GM23338 (cell line): ENCODE data around the gene TPST1. TPM values are rescaled to one million over a fixed set of nuclear protein-coding genes. Genes with fewer than 3 reads are reported as not detected.

ENCODE experiments used
- ATAC-seq: fragments of 200-7000 bp; cut with Tn5 transposase; 3 replicates; pipeline ENCODE4 v1.9.1; 2020
- DNase-seq: peaks from one replicate; pipeline ENCODE4 v3.0.0-alpha.2; 2015; ENCODE audit warnings: low spot score
- H2AFZ ChIP-seq: fragments of 200-600 bp; sonication (generic); 2 replicates; pipeline ENCODE4 v1.8.0; 2016; ENCODE audit warnings: antibody characterized with exemption, mild to moderate bottlenecking, moderate library complexity
- H3F3A ChIP-seq: fragments of 200-600 bp; sonication (generic); replicated peaks from 2 replicates; pipeline ENCODE4 v1.8.0; 2017; ENCODE audit warnings: antibody characterized with exemption, mixed run types, low read depth
- H3K27ac ChIP-seq: fragments of 200-600 bp; sonication (generic); 2 replicates; pipeline ENCODE4 v1.6.1; 2016; ENCODE audit warnings: low read depth
- H3K27me3 ChIP-seq: fragments of 200-600 bp; sonication (generic); 2 replicates; pipeline ENCODE4 v1.8.0; 2016; ENCODE audit warnings: mild to moderate bottlenecking, mixed run types, moderate library complexity; ENCODE audit not compliant: insufficient read depth
- H3K36me3 ChIP-seq: fragments of 200-600 bp; sonication (generic); 2 replicates; pipeline ENCODE4 v1.8.0; 2016; ENCODE audit warnings: mild to moderate bottlenecking; ENCODE audit not compliant: insufficient read depth
- H3K4me1 ChIP-seq: fragments of 200-600 bp; sonication (generic); 2 replicates; pipeline ENCODE4 v1.8.0; 2016; ENCODE audit warnings: mild to moderate bottlenecking, moderate library complexity; ENCODE audit not compliant: insufficient read depth
- H3K4me2 ChIP-seq: fragments of 200-600 bp; sonication (generic); 2 replicates; pipeline ENCODE4 v1.7.1; 2017; ENCODE audit warnings: mixed run types
- H3K4me3 ChIP-seq: fragments of 200-600 bp; sonication (generic); 2 replicates; pipeline ENCODE4 v1.6.1; 2016; ENCODE audit warnings: mixed run types
- H3K79me2 ChIP-seq: fragments of 200-600 bp; sonication (generic); replicated peaks from 2 replicates; pipeline ENCODE4 v1.8.0; 2017; ENCODE audit warnings: mild to moderate bottlenecking; ENCODE audit not compliant: insufficient read depth
- H3K9me2 ChIP-seq: fragments of 200-600 bp; sonication (generic); 2 replicates; pipeline ENCODE4 v1.8.0; 2017; ENCODE audit not compliant: insufficient read depth
- H4K20me1 ChIP-seq: fragments of 200-600 bp; sonication (generic); replicated peaks from 2 replicates; pipeline ENCODE4 v1.8.0; 2017; ENCODE audit warnings: mild to moderate bottlenecking; ENCODE audit not compliant: insufficient read depth
- H3K27ac Mint-ChIP-seq: 2 replicates; pipeline ENCODE4 v1.8.0; 2020; ENCODE audit warnings: inconsistent platforms, mild to moderate bottlenecking, moderate library complexity, mixed read lengths
- H3K27me3 Mint-ChIP-seq: 3 replicates; pipeline ENCODE4 v1.8.0; 2022; ENCODE audit warnings: low read depth, mild to moderate bottlenecking, moderate library complexity, mixed read lengths, inconsistent platforms; ENCODE audit not compliant: insufficient read depth, poor library complexity
- H3K36me3 Mint-ChIP-seq: 3 replicates; pipeline ENCODE4 v1.8.0; 2021; ENCODE audit warnings: low read depth, mild to moderate bottlenecking, inconsistent platforms, moderate library complexity, mixed read lengths
- H3K4me1 Mint-ChIP-seq: 3 replicates; pipeline ENCODE4 v1.8.0; 2020; ENCODE audit warnings: mild to moderate bottlenecking, inconsistent platforms, mixed read lengths
- H3K4me3 Mint-ChIP-seq: 3 replicates; pipeline ENCODE4 v1.8.0; 2021; ENCODE audit warnings: moderate library complexity, mild to moderate bottlenecking, inconsistent platforms, mixed read lengths
- H3K9me3 Mint-ChIP-seq: 3 replicates; pipeline ENCODE4 v1.8.0; 2020; ENCODE audit warnings: moderate library complexity, mild to moderate bottlenecking, inconsistent platforms, mixed read lengths
- CREB1 ChIP-seq: fragments of 250-450 bp; sonication (Bioruptor Pico); IDR thresholded peaks from 2 replicates; pipeline ENCODE4 v1.5.0; 2020; ENCODE audit warnings: low read depth, mild to moderate bottlenecking, moderate library complexity
- CTCF ChIP-seq, 2 experiments: fragments of 200-600 bp in 1 of 2; sonication (generic) in 1 of 2; conservative IDR thresholded peaks; 2 replicates each; pipeline versions ENCODE4 v1.5.1 to v1.6.1; 2016 to 2017; ENCODE audit warnings: antibody characterized with exemption in 2 of 2, low read depth in 2 of 2, mild to moderate bottlenecking in 2 of 2, moderate library complexity in 1 of 2
- ETS1 ChIP-seq: IDR thresholded peaks from 2 replicates; pipeline ENCODE4 v1.6.1; 2016; ENCODE audit warnings: antibody characterized with exemption
- EZH2 ChIP-seq: fragments of 200-600 bp; sonication (generic); IDR thresholded peaks from one replicate; pipeline ENCODE4 v1.8.0; 2017; ENCODE audit warnings: antibody characterized with exemption, mild to moderate bottlenecking, low read depth; ENCODE audit not compliant: unreplicated experiment
- EZH2phosphoT487 ChIP-seq: fragments of 200-600 bp; sonication (generic); IDR thresholded peaks from one replicate; pipeline ENCODE4 v1.8.1; 2018; ENCODE audit warnings: antibody characterized with exemption; ENCODE audit not compliant: unreplicated experiment
- JUNB ChIP-seq: IDR thresholded peaks from one replicate; pipeline ENCODE4 v1.6.1; 2016; ENCODE audit warnings: antibody characterized with exemption; ENCODE audit not compliant: unreplicated experiment
- NANOG ChIP-seq: IDR thresholded peaks from 2 replicates; pipeline ENCODE4 v1.6.1; 2016; ENCODE audit warnings: antibody characterized with exemption, borderline replicate concordance
- POLR2AphosphoS5 ChIP-seq: IDR thresholded peaks from 2 replicates; pipeline ENCODE4 v1.6.1; 2016; ENCODE audit warnings: antibody characterized with exemption, low read depth
- REST ChIP-seq: IDR thresholded peaks from one replicate; pipeline ENCODE4 v1.6.1; 2018; ENCODE audit warnings: antibody characterized with exemption; ENCODE audit not compliant: unreplicated experiment
- STAT1 ChIP-seq: IDR thresholded peaks from one replicate; pipeline ENCODE4 v1.6.1; 2016; ENCODE audit warnings: antibody characterized with exemption; ENCODE audit not compliant: unreplicated experiment
- ZNF114 ChIP-seq: fragments of 250-450 bp; sonication (Bioruptor Pico); IDR thresholded peaks from 2 replicates; pipeline ENCODE4 v1.5.0; 2020; ENCODE audit warnings: mild to moderate bottlenecking, moderate library complexity
- ZNF331 ChIP-seq: fragments of 250-450 bp; sonication (Bioruptor Pico); IDR thresholded peaks from 2 replicates; pipeline ENCODE4 v1.5.0; 2020; ENCODE audit warnings: low read depth, mild to moderate bottlenecking, moderate library complexity
- ZNF462 ChIP-seq: fragments of 250-450 bp; sonication (Bioruptor Pico); IDR thresholded peaks from 2 replicates; pipeline ENCODE4 v1.5.0; 2020; ENCODE audit warnings: mild to moderate bottlenecking, moderate library complexity
- polyA plus RNA-seq: library from polyadenylated mRNA; unstranded; fragments of >200 nt; fragmentation: Nextera tagmentation; extraction: Ambion mirVana; gene quantifications from 2 replicates; pipeline ENCODE4 v1.2.1, GENCODE V29; 2016
- total RNA-seq: library from RNA; depleted of rRNA; stranded (reverse); fragments of >200 nt; shearing (Covaris generic); gene quantifications from 2 replicates; pipeline ENCODE4 v1.2.3, GENCODE V29; 2014

The TPST1 gene
- total and polyA plus RNA-seq, 2 experiments from 2014 or later: 10.7 to 19.2 TPM

GRCh38 chr7:66308411-66308810 lies 103.3 kb downstream of the TPST1 start:
- Mint-ChIP-seq H3K27ac (no peak overlapping the region), H3K4me1 (0 out of 3 replicates have a peak, but pooled peaks cover 2% of the 10 kb centered on the region), H3K4me3 (no peak overlapping the region), H3K36me3 (no peaks in the 10 kb centered on the region), H3K27me3 (peaks cover 2% of the 10 kb centered on the region), H3K9me3 (no peaks in the 10 kb centered on the region)
- Histone ChIP-seq H3K79me2 (no peaks in the 10 kb centered on the region), H3K27ac (no peak overlapping the region), H3F3A (no peaks in the 10 kb centered on the region), H3K4me3 (no peak overlapping the region), H3K4me1 (no peaks in the 10 kb centered on the region), H3K27me3 (no peaks in the 10 kb centered on the region), H4K20me1 (peaks cover 5% of the 10 kb centered on the region; the same call in 1 of the 2 replicates), H3K36me3 (no peaks in the 10 kb centered on the region), H2AFZ (no peak overlapping the region), H3K4me2 (no peak overlapping the region), H3K9me2 (no peaks in the 10 kb centered on the region)
- no peak for ATAC-seq
- no peak for TF ChIP-seq ZNF331 (CRISPR knock-in tag)
- no peak for TF ChIP-seq CTCF (conservative IDR thresholded peaks at IDR 0.05; ENCODE audit: low read depth in 2 of 2)
- no peak for TF ChIP-seq ZNF462 (CRISPR knock-in tag)
- no peak for TF ChIP-seq EZH2phosphoT487
- TF ChIP-seq EZH2: no peak
- no peak for TF ChIP-seq JUNB
- TF ChIP-seq NANOG: no peak
- TF ChIP-seq CREB1: no peak
- no peak for TF ChIP-seq ETS1
- no peak for TF ChIP-seq POLR2AphosphoS5
- TF ChIP-seq REST: no peak
- no peak for TF ChIP-seq STAT1
- no peak for TF ChIP-seq ZNF114 (CRISPR knock-in tag)
- no peak for DNase-seq
